Measurements from ENCODE around the gene SAAL1.

DNA sequence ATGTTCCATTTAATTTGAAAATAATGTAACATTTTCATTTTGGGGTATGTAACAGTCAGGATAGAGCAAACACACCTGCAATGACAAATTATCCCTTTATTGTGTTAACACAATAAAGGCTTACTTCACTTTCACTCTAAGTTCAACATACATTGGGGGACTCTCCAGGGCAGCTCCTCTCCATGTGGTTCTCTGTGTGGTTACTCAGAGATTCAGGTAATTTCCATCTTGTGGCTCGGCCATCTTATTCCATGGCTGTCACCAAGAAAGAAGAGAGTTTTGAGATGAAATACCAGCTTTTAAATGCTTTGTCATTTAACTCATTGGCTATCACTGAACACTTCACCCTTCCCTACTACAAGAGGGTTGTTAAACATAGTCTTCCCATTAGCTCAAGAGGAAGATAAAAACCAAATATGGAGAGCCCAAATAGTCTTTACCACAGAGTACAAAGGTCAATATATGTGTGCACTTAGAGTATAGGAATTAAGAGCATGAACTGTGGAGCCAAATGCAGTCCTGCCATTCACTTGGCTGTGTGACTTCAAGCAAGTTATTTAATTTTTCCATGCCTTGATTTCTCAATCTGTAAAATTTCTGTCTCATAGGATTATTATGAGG lies 49.2 kb downstream of the SAAL1 start:
- no peak for TF ChIP-seq ZNF76 (CRISPR knock-in tag; IDR thresholded peaks at IDR 0.05; ENCODE audit: borderline replicate concordance)
- TF ChIP-seq, protein P1, sequence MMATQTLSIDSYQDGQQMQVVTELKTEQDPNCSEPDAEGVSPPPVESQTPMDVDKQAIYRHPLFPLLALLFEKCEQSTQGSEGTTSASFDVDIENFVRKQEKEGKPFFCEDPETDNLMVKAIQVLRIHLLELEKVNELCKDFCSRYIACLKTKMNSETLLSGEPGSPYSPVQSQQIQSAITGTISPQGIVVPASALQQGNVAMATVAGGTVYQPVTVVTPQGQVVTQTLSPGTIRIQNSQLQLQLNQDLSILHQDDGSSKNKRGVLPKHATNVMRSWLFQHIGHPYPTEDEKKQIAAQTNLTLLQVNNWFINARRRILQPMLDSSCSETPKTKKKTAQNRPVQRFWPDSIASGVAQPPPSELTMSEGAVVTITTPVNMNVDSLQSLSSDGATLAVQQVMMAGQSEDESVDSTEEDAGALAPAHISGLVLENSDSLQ (IDR thresholded peaks at IDR 0.05): no peak
- no peak for TF ChIP-seq MAZ (CRISPR knock-in tag; conservative IDR thresholded peaks at IDR 0.05 in 1 of 2, IDR thresholded peaks at IDR 0.05 in 1 of 2)
- TF ChIP-seq EP300 (IDR thresholded peaks at IDR 0.05; ENCODE audit: low read length): no peak
- TF ChIP-seq MAFG (tag; conservative IDR thresholded peaks at IDR 0.05): no peak
- no peak for TF ChIP-seq IRF2 (CRISPR knock-in tag; IDR thresholded peaks at IDR 0.05)
- TF ChIP-seq POLR2AphosphoS5 (IDR thresholded peaks at IDR 0.05; ENCODE audit: control insufficient read depth, insufficient read depth, low read depth, low read length): no peak
- no peak for TF ChIP-seq ARNT (IDR thresholded peaks at IDR 0.05)
- TF ChIP-seq TARDBP (IDR thresholded peaks at IDR 0.05): no peak
- TF ChIP-seq, protein P2, sequence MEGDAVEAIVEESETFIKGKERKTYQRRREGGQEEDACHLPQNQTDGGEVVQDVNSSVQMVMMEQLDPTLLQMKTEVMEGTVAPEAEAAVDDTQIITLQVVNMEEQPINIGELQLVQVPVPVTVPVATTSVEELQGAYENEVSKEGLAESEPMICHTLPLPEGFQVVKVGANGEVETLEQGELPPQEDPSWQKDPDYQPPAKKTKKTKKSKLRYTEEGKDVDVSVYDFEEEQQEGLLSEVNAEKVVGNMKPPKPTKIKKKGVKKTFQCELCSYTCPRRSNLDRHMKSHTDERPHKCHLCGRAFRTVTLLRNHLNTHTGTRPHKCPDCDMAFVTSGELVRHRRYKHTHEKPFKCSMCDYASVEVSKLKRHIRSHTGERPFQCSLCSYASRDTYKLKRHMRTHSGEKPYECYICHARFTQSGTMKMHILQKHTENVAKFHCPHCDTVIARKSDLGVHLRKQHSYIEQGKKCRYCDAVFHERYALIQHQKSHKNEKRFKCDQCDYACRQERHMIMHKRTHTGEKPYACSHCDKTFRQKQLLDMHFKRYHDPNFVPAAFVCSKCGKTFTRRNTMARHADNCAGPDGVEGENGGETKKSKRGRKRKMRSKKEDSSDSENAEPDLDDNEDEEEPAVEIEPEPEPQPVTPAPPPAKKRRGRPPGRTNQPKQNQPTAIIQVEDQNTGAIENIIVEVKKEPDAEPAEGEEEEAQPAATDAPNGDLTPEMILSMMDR (IDR thresholded peaks at IDR 0.05 in 2 of 3, conservative IDR thresholded peaks at IDR 0.05 in 1 of 3; ENCODE audit: insufficient read depth in 2 of 3, low read depth in 1 of 3, low read length in 3 of 3): no peak
